Femur (tissue), 1 donor: ENCODE measurements around the gene MAP3K5.
A peak's percentile ranks its signal among the peaks of the same experiment; 100 is the strongest.

Experiments used
- DNase-seq: peaks from one replicate; pipeline ENCODE4 v3.0.0-alpha.2; 2017

MAP3K5 gene

GRCh38 chr6:136527831-136528230 is 264.4 kb downstream of the MAP3K5 start:
- no peak for DNase-seq

GRCh38 chr6:136526937-136527336 is 265.3 kb downstream of the MAP3K5 start:
- DNase-seq = no peak

GRCh38 chr6:136526196-136526930 is 265.9 kb downstream of the MAP3K5 start:
- DNase-seq = peak; percentile 63

GRCh38 chr6:136525586-136526195 is 266.6 kb downstream of the MAP3K5 start:
- DNase-seq = no peak

- no peak for DNase-seq
Measured at GRCh38 chr6:136524936-136525413, 267.3 kb downstream of the MAP3K5 start.

- DNase-seq = no peak
Measured at GRCh38 chr6:136524339-136524935, 267.8 kb downstream of the MAP3K5 start.

GRCh38 chr6:136523196-136523595 is 269.1 kb downstream of the MAP3K5 start:
- DNase-seq = no peak

GRCh38 chr6:136522636-136523035 is 269.6 kb downstream of the MAP3K5 start:
- no peak for DNase-seq

- DNase-seq = no peak
Measured at GRCh38 chr6:136521911-136522310, 270.4 kb downstream of the MAP3K5 start.

GRCh38 chr6:136521427-136521826 is 270.9 kb downstream of the MAP3K5 start:
- DNase-seq = no peak

GRCh38 chr6:136520517-136520916 is 271.8 kb downstream of the MAP3K5 start:
- no peak for DNase-seq

- no peak for DNase-seq
Measured at GRCh38 chr6:136517582-136517981, 274.7 kb downstream of the MAP3K5 start.

GRCh38 chr6:136517002-136517401 is 275.3 kb downstream of the MAP3K5 start:
- DNase-seq = no peak

GRCh38 chr6:136514591-136514990 is 277.7 kb downstream of the MAP3K5 start:
- no peak for DNase-seq

- DNase-seq = no peak
Measured at GRCh38 chr6:136511926-136512325, 280.4 kb downstream of the MAP3K5 start.

- DNase-seq = no peak
Measured at GRCh38 chr6:136511397-136511796, 280.9 kb downstream of the MAP3K5 start.

GRCh38 chr6:136510782-136511181 is 281.5 kb downstream of the MAP3K5 start:
- DNase-seq = no peak

GRCh38 chr6:136510299-136510698 is 282.0 kb downstream of the MAP3K5 start:
- DNase-seq = no peak

GRCh38 chr6:136508725-136509392 is 283.4 kb downstream of the MAP3K5 start:
- DNase-seq = no peak
